ENCODE data around the gene PITPNC1.
"Not testable (repeated sequence)": the region's sequence is repeated elsewhere in the genome, so short reads cannot be mapped to it uniquely, and the experiment has no call there.

Gene PITPNC1

DNA sequence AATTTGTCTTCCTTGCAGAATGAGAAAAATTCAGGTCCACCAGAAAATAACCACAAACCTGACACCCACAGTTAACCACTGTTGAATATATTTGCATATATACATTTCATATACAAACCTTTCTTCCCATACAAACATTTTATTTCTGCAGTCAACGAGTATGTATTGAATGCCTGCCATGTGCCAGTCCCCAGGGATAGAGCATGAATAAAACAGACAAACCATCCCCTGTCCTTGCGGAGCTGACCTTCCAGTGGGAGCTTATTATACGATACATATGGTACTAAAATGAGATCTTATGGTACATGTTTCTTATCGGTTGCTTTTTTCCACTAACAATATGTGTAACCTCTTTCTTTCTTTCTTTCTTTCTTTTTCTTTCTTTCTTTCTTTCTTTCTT, 116.7 kb downstream of the PITPNC1 start:
- no peak overlapping the region for H2BK5ac ChIP-seq (ENCODE audit: low read depth, low read length, poor library complexity)
- no peaks in the 10 kb centered on the region for H3K79me2 ChIP-seq (ENCODE audit: control insufficient read depth, insufficient read depth, low read length, poor library complexity)
- H3K14ac ChIP-seq (ENCODE audit: low read length): no peak overlapping the region
- H3K4ac ChIP-seq (ENCODE audit: low read depth, low read length): no peak overlapping the region
- H3K27me3 ChIP-seq (ENCODE audit: insufficient read depth, low read length): no peaks in the 10 kb centered on the region
- no peak overlapping the region for H2AK5ac ChIP-seq (ENCODE audit: low read length)
- H2BK120ac ChIP-seq (ENCODE audit: insufficient read depth, low read length, poor library complexity): no peak overlapping the region
- H2AFZ ChIP-seq (ENCODE audit: insufficient read depth, low read length, poor library complexity): no peak overlapping the region
- no peaks in the 10 kb centered on the region for H3K9me3 ChIP-seq (ENCODE audit: insufficient read depth, low read depth, low read length)
- no peak overlapping the region for H3K23ac ChIP-seq (ENCODE audit: low read length)
- H4K8ac ChIP-seq (ENCODE audit: low read depth, low read length): no peak overlapping the region
- H3K79me1 ChIP-seq (ENCODE audit: low read length): no peaks in the 10 kb centered on the region
- no peak overlapping the region for H3K4me2 ChIP-seq (ENCODE audit: low read length)
- H3K4me3 ChIP-seq (ENCODE audit: low read depth, low read length): no peak overlapping the region
- no peak overlapping the region for H4K12ac ChIP-seq (ENCODE audit: low read depth, low read length)
- no peak overlapping the region for H3K27ac ChIP-seq (ENCODE audit: low read depth, low read length)
- H3K9ac ChIP-seq (ENCODE audit: low read length): no peak overlapping the region
- H4K91ac ChIP-seq (ENCODE audit: low read depth, low read length): no peak overlapping the region
- H3K18ac ChIP-seq (ENCODE audit: low read length): no peak overlapping the region
- no peaks in the 10 kb centered on the region for H3K36me3 ChIP-seq (ENCODE audit: control insufficient read depth in 1 of 2, insufficient read depth in 2 of 2, low read length in 2 of 2)
- no peak overlapping the region for H2BK12ac ChIP-seq (ENCODE audit: low read length)
- no peak for DNase-seq
- no CpG with 5 or more reads among the region's 4 CpGs for WGBS (ENCODE audit: extremely low coverage, insufficient coverage, insufficient read length)
- peaks cover 5 to 8% of the 10 kb centered on the region in 2 experiments for H3K4me1 ChIP-seq (ENCODE audit: control insufficient read depth in 1 of 2, insufficient read depth in 2 of 2, low read length in 2 of 2)

DNA sequence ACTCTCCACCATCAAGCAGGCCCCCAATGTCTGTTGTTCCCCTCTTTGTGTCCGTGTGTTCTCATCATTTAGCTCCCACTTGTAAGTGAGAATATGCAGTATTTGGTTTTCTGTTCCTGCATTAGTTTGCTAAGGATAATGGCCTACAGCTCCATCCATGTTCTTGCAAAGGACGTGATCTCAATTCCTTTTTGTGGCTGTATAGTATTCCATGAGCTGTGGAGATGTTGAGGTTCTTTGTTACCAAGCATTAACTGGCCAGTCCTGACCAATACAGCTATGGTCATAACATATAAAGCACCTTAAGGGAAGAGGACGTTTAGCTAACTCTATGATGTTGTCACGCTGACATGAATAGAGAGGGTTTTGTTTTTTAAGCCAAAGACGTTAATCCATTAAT, 118.5 kb downstream of the PITPNC1 start:
- not testable (repeated sequence) for H3K14ac ChIP-seq (ENCODE audit: low read length); H3K4me2 ChIP-seq (ENCODE audit: low read length); H4K8ac ChIP-seq (ENCODE audit: low read depth, low read length); H3K79me2 ChIP-seq (ENCODE audit: control insufficient read depth, insufficient read depth, low read length, poor library complexity); H3K27ac ChIP-seq (ENCODE audit: low read depth, low read length); H4K91ac ChIP-seq (ENCODE audit: low read depth, low read length); H3K79me1 ChIP-seq (ENCODE audit: low read length); H2BK12ac ChIP-seq (ENCODE audit: low read length); H2BK120ac ChIP-seq (ENCODE audit: insufficient read depth, low read length, poor library complexity); DNase-seq; H3K23ac ChIP-seq (ENCODE audit: low read length); H3K36me3 ChIP-seq (ENCODE audit: control insufficient read depth in 1 of 2, insufficient read depth in 2 of 2, low read length in 2 of 2); H3K9me3 ChIP-seq (ENCODE audit: insufficient read depth, low read depth, low read length); H3K18ac ChIP-seq (ENCODE audit: low read length); H3K4me1 ChIP-seq (ENCODE audit: control insufficient read depth in 1 of 2, insufficient read depth in 2 of 2, low read length in 2 of 2); H4K12ac ChIP-seq (ENCODE audit: low read depth, low read length); H2AK5ac ChIP-seq (ENCODE audit: low read length); H2AFZ ChIP-seq (ENCODE audit: insufficient read depth, low read length, poor library complexity); H3K27me3 ChIP-seq (ENCODE audit: insufficient read depth, low read length); H2BK5ac ChIP-seq (ENCODE audit: low read depth, low read length, poor library complexity); H3K4me3 ChIP-seq (ENCODE audit: low read depth, low read length); H3K9ac ChIP-seq (ENCODE audit: low read length); H3K4ac ChIP-seq (ENCODE audit: low read depth, low read length)
- WGBS (ENCODE audit: extremely low coverage, insufficient coverage, insufficient read length): no CpG with 5 or more reads among the region's 5 CpGs

DNA sequence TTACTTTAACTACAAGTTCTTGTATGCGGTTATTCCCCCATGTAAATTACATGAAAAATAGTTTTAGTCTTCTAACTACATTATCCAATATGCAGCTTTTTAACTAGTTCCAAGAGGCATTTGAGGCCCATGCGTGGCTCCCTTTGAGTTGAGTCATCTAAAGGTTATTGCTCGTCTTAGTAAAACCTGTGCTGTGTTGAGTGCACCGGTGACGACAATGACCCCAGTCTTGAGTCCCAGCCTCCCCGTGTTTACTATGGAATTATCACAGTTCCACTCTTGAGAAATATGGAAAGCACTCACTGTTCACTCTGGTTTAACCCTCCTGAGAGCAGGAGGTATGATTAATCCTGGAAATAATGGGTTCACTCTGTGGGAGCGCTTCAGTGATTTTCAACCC, 119.2 kb downstream of the PITPNC1 start:
- H3K9ac ChIP-seq (ENCODE audit: low read length): no peak overlapping the region

DNA sequence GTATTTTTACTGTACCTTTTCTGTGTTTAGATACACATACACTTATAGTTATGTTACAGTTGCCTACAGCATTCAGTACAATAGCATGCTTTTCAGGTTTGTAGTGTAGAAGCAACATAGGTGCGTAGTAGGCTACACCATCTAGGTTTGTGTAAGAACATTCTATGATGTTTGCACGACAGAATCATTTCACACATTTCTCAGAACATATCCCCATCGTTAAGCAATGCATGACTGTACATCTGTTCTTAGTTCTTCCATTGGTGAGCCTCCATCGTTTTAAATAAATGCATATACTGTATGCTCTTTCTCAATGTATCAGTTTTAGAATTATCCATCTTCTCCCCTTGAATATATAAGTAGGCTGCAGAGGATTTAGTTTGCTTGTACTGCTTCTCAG, 122.6 kb downstream of the PITPNC1 start:
- H3K9ac ChIP-seq (ENCODE audit: low read length): no peak overlapping the region
- peaks cover 0 to 2% of the 10 kb centered on the region in 2 experiments for H3K4me1 ChIP-seq (ENCODE audit: control insufficient read depth in 1 of 2, insufficient read depth in 2 of 2, low read length in 2 of 2)
- H2BK120ac ChIP-seq (ENCODE audit: insufficient read depth, low read length, poor library complexity): no peak overlapping the region
- H3K4me2 ChIP-seq (ENCODE audit: low read length): no peak overlapping the region
- no peak overlapping the region for H3K27ac ChIP-seq (ENCODE audit: low read depth, low read length)
- H2BK12ac ChIP-seq (ENCODE audit: low read length): no peak overlapping the region
- H3K79me1 ChIP-seq (ENCODE audit: low read length): no peaks in the 10 kb centered on the region
- no peaks in the 10 kb centered on the region for H3K36me3 ChIP-seq (ENCODE audit: control insufficient read depth in 1 of 2, insufficient read depth in 2 of 2, low read length in 2 of 2)
- no peak overlapping the region for H3K23ac ChIP-seq (ENCODE audit: low read length)
- H2AFZ ChIP-seq (ENCODE audit: insufficient read depth, low read length, poor library complexity): no peak overlapping the region
- no peak overlapping the region for H3K4ac ChIP-seq (ENCODE audit: low read depth, low read length)
- no peaks in the 10 kb centered on the region for H3K9me3 ChIP-seq (ENCODE audit: insufficient read depth, low read depth, low read length)
- H4K8ac ChIP-seq (ENCODE audit: low read depth, low read length): no peak overlapping the region
- no peak overlapping the region for H3K14ac ChIP-seq (ENCODE audit: low read length)
- no peak overlapping the region for H4K12ac ChIP-seq (ENCODE audit: low read depth, low read length)
- no peak overlapping the region for H4K91ac ChIP-seq (ENCODE audit: low read depth, low read length)
- no peak overlapping the region for H2BK5ac ChIP-seq (ENCODE audit: low read depth, low read length, poor library complexity)
- H3K79me2 ChIP-seq (ENCODE audit: control insufficient read depth, insufficient read depth, low read length, poor library complexity): no peaks in the 10 kb centered on the region
- H3K4me3 ChIP-seq (ENCODE audit: low read depth, low read length): no peak overlapping the region
- no CpG with 5 or more reads among the region's 4 CpGs for WGBS (ENCODE audit: extremely low coverage, insufficient coverage, insufficient read length)
- H3K18ac ChIP-seq (ENCODE audit: low read length): no peak overlapping the region
- H3K27me3 ChIP-seq (ENCODE audit: insufficient read depth, low read length): no peaks in the 10 kb centered on the region
- no peak overlapping the region for H2AK5ac ChIP-seq (ENCODE audit: low read length)
- DNase-seq: peak; percentile 42 to 73

More for the DNA sequence above, 119.2 kb downstream of the PITPNC1 start:
- no peak overlapping the region for H3K14ac ChIP-seq (ENCODE audit: low read length)
- H4K8ac ChIP-seq (ENCODE audit: low read depth, low read length): no peak overlapping the region
- H3K36me3 ChIP-seq (ENCODE audit: control insufficient read depth in 1 of 2, insufficient read depth in 2 of 2, low read length in 2 of 2): no peaks in the 10 kb centered on the region
- no peak for DNase-seq
- H3K27me3 ChIP-seq (ENCODE audit: insufficient read depth, low read length): no peaks in the 10 kb centered on the region
- H3K9me3 ChIP-seq (ENCODE audit: insufficient read depth, low read depth, low read length): no peaks in the 10 kb centered on the region
- H4K91ac ChIP-seq (ENCODE audit: low read depth, low read length): no peak overlapping the region
- H3K4me1 ChIP-seq (ENCODE audit: control insufficient read depth in 1 of 2, insufficient read depth in 2 of 2, low read length in 2 of 2): peaks cover under 1 to 3% of the 10 kb centered on the region in 2 experiments
- no peak overlapping the region for H2BK120ac ChIP-seq (ENCODE audit: insufficient read depth, low read length, poor library complexity)
- no peak overlapping the region for H3K27ac ChIP-seq (ENCODE audit: low read depth, low read length)
- no peak overlapping the region for H3K18ac ChIP-seq (ENCODE audit: low read length)
- no peak overlapping the region for H2BK5ac ChIP-seq (ENCODE audit: low read depth, low read length, poor library complexity)
- WGBS (ENCODE audit: extremely low coverage, insufficient coverage, insufficient read length): no CpG with 5 or more reads among the region's 7 CpGs
- no peaks in the 10 kb centered on the region for H3K79me2 ChIP-seq (ENCODE audit: control insufficient read depth, insufficient read depth, low read length, poor library complexity)
- H3K23ac ChIP-seq (ENCODE audit: low read length): no peak overlapping the region
- no peak overlapping the region for H4K12ac ChIP-seq (ENCODE audit: low read depth, low read length)
- H2AK5ac ChIP-seq (ENCODE audit: low read length): no peak overlapping the region
- H2BK12ac ChIP-seq (ENCODE audit: low read length): no peak overlapping the region
- no peak overlapping the region for H3K4me2 ChIP-seq (ENCODE audit: low read length)
- no peak overlapping the region for H3K4me3 ChIP-seq (ENCODE audit: low read depth, low read length)
- no peaks in the 10 kb centered on the region for H3K79me1 ChIP-seq (ENCODE audit: low read length)
- H2AFZ ChIP-seq (ENCODE audit: insufficient read depth, low read length, poor library complexity): no peak overlapping the region
- H3K4ac ChIP-seq (ENCODE audit: low read depth, low read length): no peak overlapping the region
